Gastrocnemius medialis (tissue), 4 donors: Measurements from ENCODE around the gene NCEH1. TPM values are rescaled to one million over a fixed set of nuclear protein-coding genes. Genes with fewer than 3 reads are reported as not detected.
A peak's percentile ranks its signal among the peaks of the same experiment; 100 is the strongest.

ENCODE experiments used
- ATAC-seq, 2 donors: fragments of 150-250 bp; one replicate each; pipeline ENCODE4 v1.9.1; 2016
- DNase-seq, 2 donors: peaks; one replicate each; pipeline ENCODE4 v3.0.0-alpha.2; 2019
- H3K27ac ChIP-seq, 4 donors: fragments of 200-600 bp; sonication (generic); 1 replicate in 1 of 4; 2 replicates in 3 of 4; pipeline ENCODE4 v1.5.1; 2016 to 2018; ENCODE audit warnings: mild to moderate bottlenecking in 2 of 4, moderate library complexity in 1 of 4
- H3K27me3 ChIP-seq, 3 donors: fragments of 200-600 bp; sonication (generic) in 2 of 3; 1 replicate in 1 of 3; 2 replicates in 2 of 3; pipeline versions ENCODE4 v1.5.1 to v1.6.0; 2016 to 2019; ENCODE audit warnings: mild to moderate bottlenecking in 1 of 3, moderate library complexity in 1 of 3
- H3K36me3 ChIP-seq, 2 donors: fragments of 200-600 bp; sonication (generic) in 1 of 2; one replicate each; pipeline ENCODE4 v1.5.1; 2017 to 2018
- H3K4me1 ChIP-seq, 2 donors: fragments of 200-600 bp; sonication (generic) in 1 of 2; one replicate each; pipeline ENCODE4 v1.5.1; 2016 to 2017; ENCODE audit warnings: mild to moderate bottlenecking in 2 of 2
- H3K4me3 ChIP-seq, 4 donors: fragments of 200-600 bp; sonication (generic) in 3 of 4; 1 replicate in 1 of 4; 2 replicates in 3 of 4; pipeline ENCODE4 v1.5.1; 2016 to 2019; ENCODE audit warnings: mild to moderate bottlenecking in 2 of 4
- H3K9me3 ChIP-seq, 3 donors: fragments of 200-600 bp; sonication (generic) in 2 of 3; 1 replicate in 1 of 3; 2 replicates in 2 of 3; pipeline ENCODE4 v1.5.1; 2016 to 2019
- CTCF ChIP-seq, 5 experiments: fragments of 450-650 bp in 3 of 5; fragments of 200-600 bp in 2 of 5; sonication (generic) in 2 of 5; IDR thresholded peaks in 4 of 5; conservative IDR thresholded peaks in 1 of 5; 1 replicate in 4 of 5; 2 replicates in 1 of 5; pipeline ENCODE4 v1.5.1; 2016 to 2019; ENCODE audit warnings: antibody characterized with exemption in 5 of 5, mild to moderate bottlenecking in 3 of 5, moderate library complexity in 3 of 5
- POLR2A ChIP-seq, 2 donors: fragments of 450-650 bp; IDR thresholded peaks; one replicate each; pipeline ENCODE4 v1.6.1; 2017; ENCODE audit warnings: antibody characterized with exemption in 2 of 2, mild to moderate bottlenecking in 2 of 2, moderate library complexity in 2 of 2
- in situ Hi-C, 4 donors: fragments of 200-750 bp; cut with MboI; loops; one replicate each; pipeline versions ENCODE4 v1.15.0 to v1.8.0; 2017; ENCODE audit warnings: low sequenced_read_pairs in 4 of 4
- intact Hi-C: fragments of 100-400 bp; cut with DNase I; formaldehyde crosslinking; loops from one replicate; pipeline ENCODE4 v1.15.1; 2023; ENCODE audit warnings: low total_unique reads
- total RNA-seq, 4 donors: library from RNA; depleted of rRNA; stranded (reverse); fragments of >200 nt; gene quantifications; one replicate each; pipeline versions ENCODE4 v1.1.0 to v1.2.3, GENCODE V29; 2016

The NCEH1 gene
- total RNA-seq, 4 donors from 2014 or later: 7.0 to 19.8 (median 8.2) TPM

GRCh38 chr3:172676196-172676922 lies 34.5 kb downstream of the NCEH1 start:
- ATAC-seq (peak; percentile 26 to 46), DNase-seq (no peak)
- no peak overlapping the region for H3K4me3 ChIP-seq
- H3K27me3 ChIP-seq: no peaks in the 10 kb centered on the region
- in situ Hi-C loops (loop anchor here in 1 of 4 donors (5.0 kb wide), 1 partner anchor 36 kb away; the partner anchor contains the start of gene NCEH1), intact Hi-C loops (no loop called here)
- TF ChIP-seq CTCF (IDR thresholded peaks at IDR 0.05 in 4 of 5, conservative IDR thresholded peaks at IDR 0.05 in 1 of 5) (no peak), POLR2A (IDR thresholded peaks at IDR 0.05) (no peak)
- peak overlapping the region; percentile 56 to 74 (median 64) for H3K27ac ChIP-seq
- H3K4me1 ChIP-seq: peaks cover 19 to 20% of the 10 kb centered on the region in 2 donors
- no peaks in the 10 kb centered on the region for H3K36me3 ChIP-seq
- H3K9me3 ChIP-seq: no peaks in the 10 kb centered on the region

GRCh38 chr3:172675441-172676193 lies 35.2 kb downstream of the NCEH1 start:
- DNase-seq (no peak), ATAC-seq (no peak)
- in situ Hi-C loops (loop anchor here in 1 of 4 donors (5.0 kb wide), 1 partner anchor 37 kb away; the partner anchor contains the start of gene NCEH1), intact Hi-C loops (no loop called here)
- no peak overlapping the region for H3K4me3 ChIP-seq
- TF ChIP-seq POLR2A (IDR thresholded peaks at IDR 0.05) (no peak), CTCF (IDR thresholded peaks at IDR 0.05 in 4 of 5, conservative IDR thresholded peaks at IDR 0.05 in 1 of 5) (peak; percentile 21 to 70 (median 48))
- no peaks in the 10 kb centered on the region for H3K36me3 ChIP-seq
- H3K4me1 ChIP-seq: peaks cover 19 to 20% of the 10 kb centered on the region in 2 donors
- no peaks in the 10 kb centered on the region for H3K27me3 ChIP-seq
- H3K9me3 ChIP-seq: no peaks in the 10 kb centered on the region
- no peak overlapping the region for H3K27ac ChIP-seq

GRCh38 chr3:172673210-172673679 lies 37.6 kb downstream of the NCEH1 start:
- H3K4me1 ChIP-seq: peaks cover 19% of the 10 kb centered on the region in 2 donors
- in situ Hi-C loops: no loop called here
- H3K27ac ChIP-seq: peak overlapping the region in 3 of 4 donors; percentile 21 to 57 (median 36)

GRCh38 chr3:172669021-172669420 lies 41.8 kb downstream of the NCEH1 start:
- Histone ChIP-seq H3K9me3 (no peaks in the 10 kb centered on the region), H3K4me1 (peaks cover 0 to 10% of the 10 kb centered on the region in 2 donors), H3K27me3 (no peaks in the 10 kb centered on the region), H3K36me3 (no peaks in the 10 kb centered on the region), H3K4me3 (no peak overlapping the region), H3K27ac (no peak overlapping the region)
- TF ChIP-seq POLR2A (IDR thresholded peaks at IDR 0.05) (no peak), CTCF (IDR thresholded peaks at IDR 0.05 in 4 of 5, conservative IDR thresholded peaks at IDR 0.05 in 1 of 5) (no peak)
- intact Hi-C loops: loop anchor here (5.0 kb wide), 1 partner anchor 72 kb away; no protein-coding TSS in a partner anchor
- DNase-seq: no peak
- in situ Hi-C loops: loop anchor here in 1 of 4 donors (5.0 kb wide), 1 partner anchor 187 kb away; no protein-coding TSS in a partner anchor
- no peak for ATAC-seq

More at GRCh38 chr3:172673210-172673679, 37.6 kb downstream of the NCEH1 start:
- DNase-seq: peak; percentile 9 to 62
- H3K27me3 ChIP-seq: no peaks in the 10 kb centered on the region
- H3K4me3 ChIP-seq: no peak overlapping the region
- TF ChIP-seq CTCF (IDR thresholded peaks at IDR 0.05 in 4 of 5, conservative IDR thresholded peaks at IDR 0.05 in 1 of 5) (peak; percentile 59 to 74 (median 73)), POLR2A (IDR thresholded peaks at IDR 0.05) (no peak)
- intact Hi-C loops: loop anchor here (1.0 kb wide), 2 partner anchors 38 to 77 kb away; partner anchors contain the start of genes ECT2 and NCEH1
- ATAC-seq: peak; percentile 61 to 69
- H3K9me3 ChIP-seq: no peaks in the 10 kb centered on the region
- H3K36me3 ChIP-seq: no peaks in the 10 kb centered on the region
